Astrocyte (in vitro differentiated cells and primary cell): ENCODE measurements around the gene FGD4.

Experiments used
- EZH2 ChIP-seq: IDR thresholded peaks from 2 replicates; pipeline ENCODE4 v1.6.1; 2012; ENCODE audit warnings: mild to moderate bottlenecking, low read length, inconsistent platforms; ENCODE audit not compliant: insufficient read depth
- TF ChIP-seq, protein P1 (sequence below): IDR thresholded peaks from 2 replicates; pipeline ENCODE4 v1.5.1; 2011; ENCODE audit warnings: low read depth, mild to moderate bottlenecking, inconsistent platforms, low read length, moderate library complexity; ENCODE audit not compliant: insufficient read depth

DNA sequence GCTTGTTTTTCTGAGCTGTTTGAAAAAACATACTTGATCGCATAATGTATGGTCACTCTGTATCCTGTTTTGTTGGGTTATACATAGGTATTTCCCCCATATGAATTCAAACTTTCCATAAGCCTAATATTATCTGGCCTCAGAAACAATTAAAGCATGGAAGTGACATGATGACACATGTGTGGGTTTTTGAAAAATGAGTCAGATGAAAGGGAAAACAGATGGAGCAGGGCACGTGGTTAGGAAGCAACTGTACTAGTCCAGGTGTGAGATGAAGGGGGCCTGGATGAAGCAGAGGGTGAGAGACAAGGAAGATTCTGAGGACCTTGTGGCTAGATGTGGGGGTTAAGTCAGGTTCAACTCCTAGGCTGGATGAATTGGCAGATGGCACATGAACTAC lies 187.0 kb downstream of the FGD4 start:
- no peak for TF ChIP-seq EZH2
- TF ChIP-seq, protein P1, sequence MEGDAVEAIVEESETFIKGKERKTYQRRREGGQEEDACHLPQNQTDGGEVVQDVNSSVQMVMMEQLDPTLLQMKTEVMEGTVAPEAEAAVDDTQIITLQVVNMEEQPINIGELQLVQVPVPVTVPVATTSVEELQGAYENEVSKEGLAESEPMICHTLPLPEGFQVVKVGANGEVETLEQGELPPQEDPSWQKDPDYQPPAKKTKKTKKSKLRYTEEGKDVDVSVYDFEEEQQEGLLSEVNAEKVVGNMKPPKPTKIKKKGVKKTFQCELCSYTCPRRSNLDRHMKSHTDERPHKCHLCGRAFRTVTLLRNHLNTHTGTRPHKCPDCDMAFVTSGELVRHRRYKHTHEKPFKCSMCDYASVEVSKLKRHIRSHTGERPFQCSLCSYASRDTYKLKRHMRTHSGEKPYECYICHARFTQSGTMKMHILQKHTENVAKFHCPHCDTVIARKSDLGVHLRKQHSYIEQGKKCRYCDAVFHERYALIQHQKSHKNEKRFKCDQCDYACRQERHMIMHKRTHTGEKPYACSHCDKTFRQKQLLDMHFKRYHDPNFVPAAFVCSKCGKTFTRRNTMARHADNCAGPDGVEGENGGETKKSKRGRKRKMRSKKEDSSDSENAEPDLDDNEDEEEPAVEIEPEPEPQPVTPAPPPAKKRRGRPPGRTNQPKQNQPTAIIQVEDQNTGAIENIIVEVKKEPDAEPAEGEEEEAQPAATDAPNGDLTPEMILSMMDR = no peak
